Peyer's patch (tissue), 4 donors: ENCODE data around the gene CERKL. TPM values are rescaled to one million over a fixed set of nuclear protein-coding genes. Genes with fewer than 3 reads are reported as not detected.
A peak's percentile ranks its signal among the peaks of the same experiment; 100 is the strongest.

Source experiments
- DNase-seq, 3 donors: peaks; one replicate each; pipeline ENCODE4 v3.0.0-alpha.2; 2017 to 2019
- H3K27ac ChIP-seq, 4 donors: fragments of 200-600 bp; sonication (generic); one replicate each; pipeline ENCODE4 v1.5.1; 2016 to 2019
- H3K27me3 ChIP-seq, 2 donors: fragments of 200-600 bp; sonication (generic); one replicate each; pipeline ENCODE4 v1.5.1; 2019
- H3K36me3 ChIP-seq, 3 donors: fragments of 200-600 bp; sonication (generic); one replicate each; pipeline ENCODE4 v1.5.1; 2016 to 2019
- H3K4me1 ChIP-seq, 4 donors: fragments of 200-600 bp; sonication (generic); one replicate each; pipeline ENCODE4 v1.5.1; 2016 to 2019
- H3K4me3 ChIP-seq, 4 donors: fragments of 200-600 bp; sonication (generic); 1 replicate in 3 of 4; 2 replicates in 1 of 4; pipeline ENCODE4 v1.5.1; 2016 to 2019; ENCODE audit warnings: mild to moderate bottlenecking in 1 of 4
- H3K9me3 ChIP-seq, 4 donors: fragments of 200-600 bp; sonication (generic); one replicate each; pipeline ENCODE4 v1.5.1; 2016 to 2019; ENCODE audit warnings: mild to moderate bottlenecking in 1 of 4
- CTCF ChIP-seq, 6 experiments: fragments of 450-650 bp in 4 of 6; fragments of 200-600 bp in 2 of 6; sonication (generic) in 1 of 6; IDR thresholded peaks; one replicate each; pipeline ENCODE4 v1.5.1; 2017 to 2019; ENCODE audit warnings: antibody characterized with exemption in 6 of 6, mild to moderate bottlenecking in 3 of 6, moderate library complexity in 1 of 6
- POLR2A ChIP-seq, 2 donors: fragments of 450-650 bp; IDR thresholded peaks; one replicate each; pipeline ENCODE4 v1.5.1; 2017; ENCODE audit warnings: antibody characterized with exemption in 2 of 2, mild to moderate bottlenecking in 2 of 2, moderate library complexity in 2 of 2
- total RNA-seq, 4 donors: library from RNA; depleted of rRNA; stranded (reverse); fragments of >200 nt; gene quantifications; one replicate each; pipeline ENCODE4 v1.1.0, GENCODE V29; 2016

The CERKL gene
- total RNA-seq, 4 donors from 2014 or later: 1.6 to 5.0 (median 1.7) TPM; not detected in 1

- Histone ChIP-seq H3K27ac (no peak overlapping the region), H3K4me3 (no peak overlapping the region), H3K36me3 (no peaks in the 10 kb centered on the region), H3K9me3 (no peaks in the 10 kb centered on the region), H3K27me3 (no peaks in the 10 kb centered on the region), H3K4me1 (no peaks in the 10 kb centered on the region)
- no peak for DNase-seq
- TF ChIP-seq CTCF (IDR thresholded peaks at IDR 0.05): no peak
- no peak for TF ChIP-seq POLR2A (IDR thresholded peaks at IDR 0.05)
These were observed 35.0 kb downstream of the CERKL start for GRCh38 chr2:181621779-181622490.

GRCh38 chr2:181619516-181619915, 37.4 kb downstream of the CERKL start:
- Histone ChIP-seq H3K4me1 (no peaks in the 10 kb centered on the region), H3K27me3 (no peaks in the 10 kb centered on the region), H3K4me3 (no peak overlapping the region), H3K9me3 (no peaks in the 10 kb centered on the region), H3K36me3 (no peaks in the 10 kb centered on the region), H3K27ac (peak overlapping the region in 2 of 4 donors; percentile 44 to 50)
- TF ChIP-seq CTCF (IDR thresholded peaks at IDR 0.05): no peak
- no peak for TF ChIP-seq POLR2A (IDR thresholded peaks at IDR 0.05)
- DNase-seq: no peak

- Histone ChIP-seq H3K36me3 (no peaks in the 10 kb centered on the region), H3K27me3 (no peaks in the 10 kb centered on the region), H3K4me1 (no peaks in the 10 kb centered on the region), H3K9me3 (no peaks in the 10 kb centered on the region), H3K4me3 (no peak overlapping the region), H3K27ac (no peak overlapping the region)
- no peak for DNase-seq
- no peak for TF ChIP-seq POLR2A (IDR thresholded peaks at IDR 0.05)
- TF ChIP-seq CTCF (IDR thresholded peaks at IDR 0.05): no peak
These were observed 40.2 kb downstream of the CERKL start for GRCh38 chr2:181616715-181617114.

- Histone ChIP-seq H3K27me3 (no peaks in the 10 kb centered on the region), H3K36me3 (no peaks in the 10 kb centered on the region), H3K27ac (no peak overlapping the region), H3K9me3 (no peaks in the 10 kb centered on the region), H3K4me1 (no peaks in the 10 kb centered on the region), H3K4me3 (no peak overlapping the region)
- no peak for DNase-seq
- no peak for TF ChIP-seq CTCF (IDR thresholded peaks at IDR 0.05)
- no peak for TF ChIP-seq POLR2A (IDR thresholded peaks at IDR 0.05)
These were observed 41.8 kb downstream of the CERKL start for GRCh38 chr2:181614874-181615638.

GRCh38 chr2:181613241-181613640, 43.7 kb downstream of the CERKL start:
- no peak overlapping the region for H3K4me3 ChIP-seq
- DNase-seq: no peak
- TF ChIP-seq POLR2A (IDR thresholded peaks at IDR 0.05): no peak
- no peak for TF ChIP-seq CTCF (IDR thresholded peaks at IDR 0.05)
- no peaks in the 10 kb centered on the region for H3K4me1 ChIP-seq
- H3K27me3 ChIP-seq: no peaks in the 10 kb centered on the region
- no peak overlapping the region for H3K27ac ChIP-seq
- H3K36me3 ChIP-seq: no peaks in the 10 kb centered on the region
- H3K9me3 ChIP-seq: no peaks in the 10 kb centered on the region
